Kidney (tissue), 14 donors: ENCODE results near the gene NLRP1. TPM values are rescaled to one million over a fixed set of nuclear protein-coding genes. Genes with fewer than 3 reads are reported as not detected.

Experiments used
- DNase-seq, 5 donors: peaks; one replicate each; pipeline ENCODE4 v3.0.0-alpha.2; 2013 to 2020
- FAIRE-seq: peaks from 2 replicates; lab custom pipeline; 2012; peaks lifted over from hg19 to GRCh38; lab: Jason Lieb, UNC
- H3K27ac ChIP-seq, 2 donors: one replicate each; pipeline ENCODE4 v1.7.0; 2013; ENCODE audit warnings: low read depth in 2 of 2, low read length in 2 of 2, inconsistent platforms in 1 of 2
- H3K27me3 ChIP-seq: one replicate; pipeline ENCODE4 v1.7.1; 2013; ENCODE audit warnings: low read length, inconsistent platforms; ENCODE audit not compliant: control insufficient read depth, insufficient read depth
- H3K36me3 ChIP-seq, 3 donors: one replicate each; pipeline versions ENCODE4 v1.7.0 to v1.7.1; 2013; ENCODE audit warnings: low read length in 3 of 3, control low read depth in 1 of 3, inconsistent platforms in 1 of 3; ENCODE audit not compliant: insufficient read depth in 3 of 3, control insufficient read depth in 2 of 3
- H3K4me1 ChIP-seq, 3 donors: one replicate each; pipeline versions ENCODE4 v1.7.0 to v1.7.1; 2013; ENCODE audit warnings: low read length in 3 of 3, inconsistent platforms in 1 of 3, low read depth in 1 of 3; ENCODE audit not compliant: control insufficient read depth in 2 of 3, insufficient read depth in 2 of 3
- H3K4me3 ChIP-seq, 3 donors: one replicate each; pipeline versions ENCODE4 v1.7.0 to v1.8.1; 2013; ENCODE audit warnings: low read length in 3 of 3, control low read depth in 1 of 3, inconsistent platforms in 1 of 3
- H3K9ac ChIP-seq, 3 donors: one replicate each; pipeline versions ENCODE4 v1.7.0 to v1.7.1; 2013; ENCODE audit warnings: low read length in 3 of 3, control low read depth in 1 of 3, inconsistent platforms in 1 of 3
- H3K9me3 ChIP-seq, 3 donors: one replicate each; pipeline versions ENCODE4 v1.7.0 to v1.7.1; 2013; ENCODE audit warnings: low read length in 3 of 3, control low read depth in 1 of 3, inconsistent platforms in 1 of 3; ENCODE audit not compliant: control insufficient read depth in 2 of 3, insufficient read depth in 1 of 3
- intact Hi-C: fragments of 100-400 bp; cut with DNase I; formaldehyde crosslinking; loops from one replicate; pipeline ENCODE4 v1.11.1; 2022
- polyA plus RNA-seq: library from polyadenylated mRNA; stranded (reverse); fragments of 350-450 nt; fragmentation: Illumina TruSeq; extraction: RNeasy Lipid Tissue Mini Kit (QIAGEN cat#74804); gene quantifications from one replicate; pipeline ENCODE4 v1.2.3, GENCODE V29; 2014; ENCODE audit warnings: low read depth, low replicate concordance; ENCODE audit not compliant: insufficient read depth
- total RNA-seq: library from RNA; stranded (reverse); fragmentation: NEBNext Ultra II Directional; extraction: Animal tissue kit (Norgen Biotek cat#: 25700); gene quantifications from one replicate; pipeline ENCODE4 v1.2.1, GENCODE V29; 2021
- TF ChIP-seq, protein P1 (sequence below): IDR thresholded peaks from 3 replicates; pipeline ENCODE4 v1.5.1; 2012; ENCODE audit warnings: mild to moderate bottlenecking, moderate library complexity, borderline replicate concordance; ENCODE audit not compliant: insufficient read depth; ENCODE audit errors: extremely low read depth
- donor health status: control.
- donor health status: control.
- donor health status: control.
- donor health status: control.
- donor health status: control.
- donor health status: DM: yes; HTN: yes; CAD: no.
- donor health status: Normal renal cell carcinoma (clear cell type).

Gene NLRP1
- total and polyA plus RNA-seq, 2 donors from 2014 or later = 11.4 to 19.6 TPM

GRCh38 chr17:5583426-5584382 lies 605 bp downstream of the NLRP1 start:
- intact Hi-C loops = no loop called here
- FAIRE-seq = no peak
- no peaks in the 10 kb centered on the region for H3K9me3 ChIP-seq
- peak overlapping the region in 2 of 3 donors; percentile 54 to 60 for H3K4me3 ChIP-seq
- TF ChIP-seq, protein P1, sequence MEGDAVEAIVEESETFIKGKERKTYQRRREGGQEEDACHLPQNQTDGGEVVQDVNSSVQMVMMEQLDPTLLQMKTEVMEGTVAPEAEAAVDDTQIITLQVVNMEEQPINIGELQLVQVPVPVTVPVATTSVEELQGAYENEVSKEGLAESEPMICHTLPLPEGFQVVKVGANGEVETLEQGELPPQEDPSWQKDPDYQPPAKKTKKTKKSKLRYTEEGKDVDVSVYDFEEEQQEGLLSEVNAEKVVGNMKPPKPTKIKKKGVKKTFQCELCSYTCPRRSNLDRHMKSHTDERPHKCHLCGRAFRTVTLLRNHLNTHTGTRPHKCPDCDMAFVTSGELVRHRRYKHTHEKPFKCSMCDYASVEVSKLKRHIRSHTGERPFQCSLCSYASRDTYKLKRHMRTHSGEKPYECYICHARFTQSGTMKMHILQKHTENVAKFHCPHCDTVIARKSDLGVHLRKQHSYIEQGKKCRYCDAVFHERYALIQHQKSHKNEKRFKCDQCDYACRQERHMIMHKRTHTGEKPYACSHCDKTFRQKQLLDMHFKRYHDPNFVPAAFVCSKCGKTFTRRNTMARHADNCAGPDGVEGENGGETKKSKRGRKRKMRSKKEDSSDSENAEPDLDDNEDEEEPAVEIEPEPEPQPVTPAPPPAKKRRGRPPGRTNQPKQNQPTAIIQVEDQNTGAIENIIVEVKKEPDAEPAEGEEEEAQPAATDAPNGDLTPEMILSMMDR = no peak
- H3K4me1 ChIP-seq = peaks cover 0 to 10% (median 4%) of the 10 kb centered on the region in 3 donors
- peaks cover 0 to 2% (median 0%) of the 10 kb centered on the region in 3 donors for H3K36me3 ChIP-seq
- no peak for DNase-seq
- no peaks in the 10 kb centered on the region for H3K27me3 ChIP-seq
- H3K9ac ChIP-seq = peak overlapping the region in 2 of 3 donors; percentile 43 to 65
- peak overlapping the region; percentile 57 to 76 for H3K27ac ChIP-seq

DNA sequence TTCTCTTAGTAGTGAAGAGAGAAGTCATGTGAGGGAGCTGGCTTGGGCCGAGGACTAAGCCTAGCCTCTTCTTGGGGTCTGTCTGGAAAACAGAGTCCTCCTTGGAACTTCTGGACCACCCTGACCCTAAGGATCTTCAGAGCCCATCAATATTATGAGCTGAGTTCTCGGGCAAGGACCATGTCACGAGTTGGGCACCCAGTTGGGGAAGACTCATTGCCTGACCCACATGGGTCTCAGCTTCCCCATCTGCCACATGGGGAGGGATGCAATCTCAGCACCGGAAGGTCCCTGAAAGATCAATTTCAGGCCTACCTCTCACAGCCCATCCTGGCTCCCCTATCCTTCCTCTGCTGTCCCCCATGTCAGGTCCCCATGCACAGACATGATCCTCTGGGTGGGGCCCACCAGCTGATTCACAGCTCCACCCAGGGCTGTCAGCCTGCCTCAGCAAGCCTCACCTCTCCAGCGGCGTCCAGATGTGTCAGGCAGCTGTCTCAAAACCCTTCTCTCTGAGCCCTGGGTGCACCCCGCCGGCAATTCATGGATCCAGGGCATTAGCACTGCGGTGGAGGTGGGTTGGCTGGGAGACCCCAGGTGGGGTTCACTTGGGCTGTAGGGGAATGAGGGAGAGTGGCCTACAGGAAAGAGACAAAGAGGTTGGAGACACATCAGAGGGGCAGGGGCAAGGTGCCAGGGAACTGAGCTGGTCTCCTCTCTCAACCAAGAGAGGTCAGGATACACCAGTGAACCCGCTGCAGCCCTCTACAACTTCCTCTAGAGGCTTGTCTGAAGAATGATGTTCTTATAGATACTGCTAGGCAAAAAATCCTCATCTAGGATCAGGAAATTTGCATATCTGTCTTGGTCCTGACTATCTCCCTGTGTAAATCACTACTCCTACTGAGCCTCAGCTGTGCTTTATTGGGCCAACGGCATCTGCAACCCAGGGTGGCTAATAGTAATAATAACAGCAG lies 1.8 kb downstream of the NLRP1 start:
- Histone ChIP-seq H3K4me3 (peak overlapping the region in 1 of 3 donors; percentile 60), H3K9me3 (no peaks in the 10 kb centered on the region), H3K4me1 (peaks cover 0 to 10% (median 4%) of the 10 kb centered on the region in 3 donors), H3K27me3 (no peaks in the 10 kb centered on the region), H3K9ac (no peak overlapping the region), H3K27ac (no peak overlapping the region), H3K36me3 (peaks cover 0 to 2% (median 0%) of the 10 kb centered on the region in 3 donors)
- FAIRE-seq = no peak
- no peak for DNase-seq
- TF ChIP-seq, protein P1 = no peak
- intact Hi-C loops = no loop called here

DNA sequence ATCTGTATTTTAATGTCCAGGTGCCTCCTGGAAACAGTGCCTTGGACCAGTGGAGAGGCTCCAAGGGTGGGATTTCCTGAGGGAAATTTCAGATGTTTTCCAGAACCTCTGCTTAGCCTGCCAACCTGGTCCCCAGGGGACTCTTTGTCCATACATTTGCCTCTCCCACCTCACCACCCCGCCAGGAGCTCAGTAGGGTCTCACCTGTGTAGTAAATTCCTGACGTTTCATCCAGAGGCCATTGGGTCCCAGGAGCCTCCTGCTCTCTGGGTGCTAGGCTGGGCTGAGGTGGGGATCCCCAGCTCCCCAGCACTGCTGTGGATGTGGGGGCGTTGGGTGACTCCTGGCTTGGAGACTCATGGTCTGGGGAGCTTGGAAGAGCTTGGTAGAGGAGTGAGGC lies 2.7 kb downstream of the NLRP1 start:
- no peak for DNase-seq
- Histone ChIP-seq H3K27me3 (no peaks in the 10 kb centered on the region), H3K9ac (no peak overlapping the region), H3K27ac (no peak overlapping the region), H3K4me1 (peaks cover 0 to 10% (median 4%) of the 10 kb centered on the region in 3 donors), H3K9me3 (no peaks in the 10 kb centered on the region), H3K4me3 (no peak overlapping the region), H3K36me3 (peaks cover 0 to 2% (median 0%) of the 10 kb centered on the region in 3 donors)
- TF ChIP-seq, protein P1 = no peak
- no peak for FAIRE-seq
- intact Hi-C loops = no loop called here
